ENCODE data around the gene FSD2.
A peak's percentile ranks its signal among the peaks of the same experiment; 100 is the strongest.
"Not testable (repeated sequence)": the region's sequence is repeated elsewhere in the genome, so short reads cannot be mapped to it uniquely, and the experiment has no call there.

FSD2 gene

DNA sequence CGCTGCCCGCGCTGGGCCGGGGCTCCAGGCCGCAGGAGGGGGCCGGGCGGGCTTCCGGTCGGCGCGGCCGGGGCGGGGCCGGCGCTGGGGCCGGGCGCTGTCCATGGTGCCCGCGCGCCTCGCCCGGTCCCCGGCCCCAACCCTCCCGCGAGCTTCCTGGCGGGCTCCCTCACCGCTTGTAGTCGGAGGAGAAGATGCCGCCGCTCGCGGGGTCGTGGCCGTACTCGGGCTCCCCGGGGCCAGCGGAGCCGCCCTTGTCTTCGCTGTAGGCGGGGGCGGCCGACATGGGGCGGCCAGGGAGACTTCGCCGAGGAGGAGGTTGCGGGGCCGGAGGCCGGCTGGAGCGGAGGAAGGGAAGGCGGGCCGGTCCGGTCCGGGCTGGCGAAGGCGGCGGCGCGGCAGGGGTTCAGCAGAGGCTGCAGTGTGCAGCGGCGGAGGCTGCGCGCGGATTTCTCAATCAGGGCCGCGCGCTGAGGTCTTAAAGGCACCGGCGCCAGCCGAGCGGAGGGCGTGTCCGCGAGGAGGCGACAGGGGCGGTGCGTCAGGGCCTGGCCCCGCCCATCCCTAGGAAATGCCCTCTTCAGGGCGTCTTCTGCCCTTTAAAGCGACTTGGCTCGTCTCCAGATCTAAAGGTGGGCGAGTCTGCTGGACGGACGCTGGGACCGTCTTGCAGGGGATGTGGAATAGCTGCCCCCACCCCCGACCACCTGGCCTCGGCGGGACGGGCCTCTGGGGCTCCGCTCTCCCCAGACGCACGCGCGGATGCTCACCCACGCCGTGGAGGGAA is 96.3 kb downstream of the FSD2 start, which contains the start of gene AP3B2:
TSS of gene AP3B2 (minus strand) at position 455 of the 787 bp plus-strand sequence. CDS start at position 286, 169 bp downstream.
- peaks cover 10% of the 10 kb centered on the region; the same call in 1 of the 2 replicates for H3K4me1 ChIP-seq (ENCODE audit: insufficient read depth, low read length)
- H3K36me3 ChIP-seq (ENCODE audit: insufficient read depth, low read length), result no peaks in the 10 kb centered on the region
- no peaks in the 10 kb centered on the region for H3K9me3 ChIP-seq (ENCODE audit: control insufficient read depth, insufficient read depth, low read length)
- peak within 1 kb of the TSS; percentile 87 for H3K9ac ChIP-seq (ENCODE audit: low read depth, low read length)

DNA sequence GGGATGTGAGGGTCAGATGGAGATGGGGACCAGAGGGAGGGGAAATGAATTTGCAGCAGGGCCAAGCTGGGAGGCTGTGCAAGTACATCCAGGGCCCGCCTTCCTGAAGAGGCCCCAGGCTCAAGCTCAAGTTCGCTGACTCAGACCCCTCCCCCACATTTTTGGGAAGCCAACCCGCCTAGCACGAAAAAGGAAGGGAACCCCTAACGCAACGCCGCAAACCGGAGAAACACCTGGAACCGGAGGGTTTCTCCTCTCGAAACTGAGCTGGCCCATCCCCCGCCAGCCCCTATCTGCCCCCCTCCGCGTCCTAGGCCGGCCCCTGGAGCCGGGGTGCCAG is 96.8 kb downstream of the FSD2 start:
- H3K4me1 ChIP-seq (ENCODE audit: insufficient read depth, low read length), result peaks cover 10% of the 10 kb centered on the region; the same call in 1 of the 2 replicates
- no peaks in the 10 kb centered on the region for H3K9me3 ChIP-seq (ENCODE audit: control insufficient read depth, insufficient read depth, low read length)
- H3K36me3 ChIP-seq (ENCODE audit: insufficient read depth, low read length), result no peaks in the 10 kb centered on the region
- peak overlapping the region; percentile 87 for H3K9ac ChIP-seq (ENCODE audit: low read depth, low read length)

DNA sequence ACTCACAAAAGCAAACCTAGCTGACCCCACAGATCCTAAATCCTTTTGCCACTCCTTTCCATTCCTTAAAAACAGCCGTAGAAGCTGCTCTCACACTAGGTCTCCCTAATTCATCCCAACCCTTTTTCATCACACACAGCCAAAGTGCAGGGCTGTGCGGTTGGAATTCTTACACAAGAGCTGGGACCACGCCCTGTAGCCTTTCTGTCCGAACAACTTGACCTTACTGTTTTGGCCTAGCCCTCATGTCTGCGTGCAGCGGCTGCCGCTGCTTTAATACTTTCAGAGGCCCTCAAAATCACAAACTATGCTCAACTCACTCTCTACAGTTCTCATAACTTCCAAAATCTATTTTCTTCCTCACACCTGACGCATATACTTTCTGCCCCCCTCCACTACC is 100.0 kb downstream of the FSD2 start:
- H3K4me1 ChIP-seq (ENCODE audit: insufficient read depth, low read length); H3K9me3 ChIP-seq (ENCODE audit: control insufficient read depth, insufficient read depth, low read length); H3K9ac ChIP-seq (ENCODE audit: low read depth, low read length); H3K36me3 ChIP-seq (ENCODE audit: insufficient read depth, low read length): not testable (repeated sequence)

All from ES-I3 (cell line).